C4-2B (cell line): ENCODE measurements around the gene TMF1.

Experiments
- CTCF ChIP-seq: fragments of 450-650 bp; conservative IDR thresholded peaks from 2 replicates; pipeline ENCODE4 v1.5.1; 2017; ENCODE audit warnings: mild to moderate bottlenecking
- ZFX ChIP-seq: fragments of 450-650 bp; IDR thresholded peaks from 2 replicates; pipeline ENCODE4 v1.6.1; 2017

GRCh38 chr3:68999605-69000004 lies 52.5 kb downstream of the TMF1 start:
- TF ChIP-seq CTCF (no peak), ZFX (no peak)
